Nephron (organoid): ENCODE results near the gene MLH3.

Experiments used
- H3K27ac Mint-ChIP-seq, 3 experiments: 2 replicates each; pipeline ENCODE4 v1.8.0; 2020; ENCODE audit warnings: mixed read lengths in 3 of 3, mild to moderate bottlenecking in 2 of 3, moderate library complexity in 1 of 3
- H3K27me3 Mint-ChIP-seq: 2 replicates; pipeline ENCODE4 v1.8.0; 2021; ENCODE audit warnings: low read depth, mild to moderate bottlenecking, moderate library complexity, mixed read lengths
- H3K36me3 Mint-ChIP-seq: 2 replicates; pipeline ENCODE4 v1.8.0; 2020; ENCODE audit warnings: low read depth, mixed read lengths
- H3K4me1 Mint-ChIP-seq: 2 replicates; pipeline ENCODE4 v1.8.0; 2020; ENCODE audit warnings: mixed read lengths
- H3K4me3 Mint-ChIP-seq, 3 experiments: 2 replicates each; pipeline ENCODE4 v1.8.0; 2020; ENCODE audit warnings: mild to moderate bottlenecking in 3 of 3, mixed read lengths in 3 of 3, moderate library complexity in 2 of 3
- H3K9me3 Mint-ChIP-seq: 2 replicates; pipeline ENCODE4 v1.8.0; 2020; ENCODE audit warnings: mixed read lengths
- TF ChIP-seq, protein P1 (sequence below), 3 experiments: fragments of 200-600 bp; sonication (generic); IDR thresholded peaks; one replicate each; pipeline ENCODE4 v1.5.0; 2021; ENCODE audit warnings: antibody characterized with exemption in 3 of 3; ENCODE audit not compliant: unreplicated experiment in 3 of 3

Gene MLH3

DNA sequence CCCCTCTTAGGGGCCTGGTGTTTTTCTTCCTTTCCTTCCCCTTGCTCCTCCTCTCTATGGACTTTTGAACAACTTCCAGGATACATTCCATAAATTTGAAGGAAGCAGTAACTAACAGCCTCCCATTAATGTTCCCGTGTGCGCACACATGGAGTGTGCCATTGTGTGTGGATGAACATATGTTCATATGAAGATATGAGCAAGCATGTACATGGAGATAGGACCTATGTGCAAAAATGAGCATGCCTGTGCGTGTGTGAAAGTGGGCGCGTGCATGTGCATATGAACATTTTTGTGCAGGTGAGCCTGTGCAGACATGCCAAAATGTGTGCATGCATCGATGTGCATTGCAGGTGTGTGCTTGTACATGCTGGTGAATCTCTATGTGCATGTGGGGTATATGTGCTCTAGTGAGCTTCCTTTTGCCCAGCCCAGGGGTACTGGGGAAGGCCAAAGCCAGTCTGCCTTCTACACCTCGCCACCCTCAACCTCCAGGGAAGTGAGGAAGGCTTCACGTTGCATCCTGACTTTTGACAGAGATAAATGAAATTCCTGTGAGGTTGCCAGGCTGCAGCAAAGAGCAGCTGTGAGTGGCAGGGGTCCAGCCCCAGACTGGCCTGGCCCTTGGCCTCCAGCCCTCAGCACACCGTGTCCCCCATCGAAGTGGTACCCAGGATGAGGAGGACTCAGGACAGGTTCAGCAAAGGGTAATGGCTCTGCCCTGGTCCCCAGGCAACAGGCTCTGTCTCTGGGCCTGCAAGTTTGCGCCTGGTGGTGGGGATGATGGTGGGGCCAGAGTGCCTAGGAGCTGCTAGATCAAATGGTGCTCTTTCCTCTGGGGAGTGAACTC is 74.8 kb downstream of the MLH3 start:
- Mint-ChIP-seq H3K27me3 (peaks cover 8% of the 10 kb centered on the region), H3K36me3 (no peaks in the 10 kb centered on the region), H3K4me3 (no peak overlapping the region), H3K9me3 (no peaks in the 10 kb centered on the region), H3K4me1 (peaks cover 71% of the 10 kb centered on the region), H3K27ac (peak overlapping the region in 2 of 3 experiments; percentile 63 to 77)
- TF ChIP-seq, protein P1, sequence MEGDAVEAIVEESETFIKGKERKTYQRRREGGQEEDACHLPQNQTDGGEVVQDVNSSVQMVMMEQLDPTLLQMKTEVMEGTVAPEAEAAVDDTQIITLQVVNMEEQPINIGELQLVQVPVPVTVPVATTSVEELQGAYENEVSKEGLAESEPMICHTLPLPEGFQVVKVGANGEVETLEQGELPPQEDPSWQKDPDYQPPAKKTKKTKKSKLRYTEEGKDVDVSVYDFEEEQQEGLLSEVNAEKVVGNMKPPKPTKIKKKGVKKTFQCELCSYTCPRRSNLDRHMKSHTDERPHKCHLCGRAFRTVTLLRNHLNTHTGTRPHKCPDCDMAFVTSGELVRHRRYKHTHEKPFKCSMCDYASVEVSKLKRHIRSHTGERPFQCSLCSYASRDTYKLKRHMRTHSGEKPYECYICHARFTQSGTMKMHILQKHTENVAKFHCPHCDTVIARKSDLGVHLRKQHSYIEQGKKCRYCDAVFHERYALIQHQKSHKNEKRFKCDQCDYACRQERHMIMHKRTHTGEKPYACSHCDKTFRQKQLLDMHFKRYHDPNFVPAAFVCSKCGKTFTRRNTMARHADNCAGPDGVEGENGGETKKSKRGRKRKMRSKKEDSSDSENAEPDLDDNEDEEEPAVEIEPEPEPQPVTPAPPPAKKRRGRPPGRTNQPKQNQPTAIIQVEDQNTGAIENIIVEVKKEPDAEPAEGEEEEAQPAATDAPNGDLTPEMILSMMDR (IDR thresholded peaks at IDR 0.05; ENCODE audit: unreplicated experiment in 3 of 3), result no peak

DNA sequence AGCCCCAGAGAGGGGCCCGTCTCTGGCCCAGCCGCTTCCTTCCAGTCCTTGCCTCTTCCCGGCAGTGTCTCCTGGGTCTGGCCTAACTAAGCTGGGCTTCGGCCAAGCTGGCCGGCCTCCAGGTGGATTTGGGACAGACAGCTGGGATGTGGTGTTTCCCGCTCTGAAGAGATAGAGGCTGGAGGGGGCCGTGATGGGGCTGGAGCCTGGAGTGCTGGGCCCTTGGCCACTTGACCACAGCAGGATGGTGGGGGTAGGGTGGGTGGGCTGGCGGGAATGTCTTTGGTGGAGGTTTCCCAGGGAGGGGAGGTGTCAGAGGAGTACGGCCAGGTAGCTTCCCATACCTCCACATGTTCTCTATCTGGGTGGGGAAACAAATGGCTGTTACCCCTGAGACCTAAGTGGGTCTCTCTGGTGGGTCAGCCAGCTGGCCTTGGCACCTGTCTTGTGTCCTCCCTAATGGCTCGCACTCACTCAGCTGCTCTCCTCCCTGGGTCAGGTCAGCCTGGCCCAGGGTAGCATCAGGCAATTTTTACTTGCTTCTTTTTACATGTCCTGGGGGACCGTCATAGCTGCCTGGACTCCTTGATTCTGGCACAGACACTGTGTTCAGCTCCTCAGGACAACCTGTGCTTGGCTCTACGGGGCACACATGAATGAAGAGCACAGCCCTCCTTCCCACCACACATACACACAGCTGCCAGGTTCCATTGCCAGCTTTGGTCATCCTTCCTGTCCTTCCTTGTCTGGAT is 76.0 kb downstream of the MLH3 start:
- Mint-ChIP-seq H3K4me3 (peak overlapping the region in 1 of 3 experiments; percentile 34), H3K27me3 (peaks cover 4% of the 10 kb centered on the region), H3K36me3 (no peaks in the 10 kb centered on the region), H3K4me1 (peaks cover 58% of the 10 kb centered on the region), H3K9me3 (no peaks in the 10 kb centered on the region), H3K27ac (peak overlapping the region in 2 of 3 experiments; percentile 77 to 84)
- TF ChIP-seq, protein P1 (IDR thresholded peaks at IDR 0.05; ENCODE audit: unreplicated experiment in 3 of 3), result no peak

DNA sequence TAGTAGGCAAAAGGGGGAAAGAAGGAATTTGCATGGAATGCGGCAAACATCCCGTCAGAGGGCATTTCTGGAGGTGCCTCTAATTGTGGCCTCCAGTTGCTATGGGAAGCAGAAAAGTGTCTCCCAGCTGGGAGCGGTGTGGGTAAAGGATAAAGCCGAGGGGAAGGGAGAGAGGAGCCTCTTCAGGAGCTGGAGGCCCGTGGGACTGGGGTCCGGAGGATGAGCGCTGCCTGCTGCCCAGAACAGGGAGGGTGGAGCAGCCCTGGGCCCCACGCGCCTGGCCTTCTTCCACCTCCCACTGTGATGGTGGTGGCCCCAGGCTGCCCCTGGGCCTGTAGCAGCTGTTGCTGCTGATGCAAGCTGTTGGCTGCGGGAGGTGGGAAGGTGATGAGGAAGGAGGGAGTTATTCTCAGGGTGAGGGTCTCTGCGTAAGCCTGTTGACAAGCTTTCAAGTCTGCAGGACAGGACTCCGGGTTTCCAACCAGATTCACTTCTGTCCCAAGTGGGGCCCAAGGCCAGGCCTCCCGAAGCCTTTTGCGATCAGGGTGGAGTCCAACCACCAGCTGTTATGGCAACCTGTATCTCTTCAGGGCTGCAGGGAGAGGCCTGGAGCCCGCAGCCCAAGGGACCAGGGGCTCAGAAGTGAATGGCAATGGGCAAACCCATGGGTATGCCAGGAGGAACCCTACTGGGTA is 76.8 kb downstream of the MLH3 start:
- TF ChIP-seq, protein P1 (IDR thresholded peaks at IDR 0.05; ENCODE audit: unreplicated experiment in 3 of 3), result no peak
- H3K9me3 Mint-ChIP-seq, result no peaks in the 10 kb centered on the region
- H3K4me1 Mint-ChIP-seq, result peaks cover 51% of the 10 kb centered on the region
- H3K27ac Mint-ChIP-seq, result peak overlapping the region; percentile 15 to 77 (median 77)
- no peaks in the 10 kb centered on the region for H3K36me3 Mint-ChIP-seq
- H3K27me3 Mint-ChIP-seq, result peaks cover 4% of the 10 kb centered on the region
- H3K4me3 Mint-ChIP-seq, result no peak overlapping the region

DNA sequence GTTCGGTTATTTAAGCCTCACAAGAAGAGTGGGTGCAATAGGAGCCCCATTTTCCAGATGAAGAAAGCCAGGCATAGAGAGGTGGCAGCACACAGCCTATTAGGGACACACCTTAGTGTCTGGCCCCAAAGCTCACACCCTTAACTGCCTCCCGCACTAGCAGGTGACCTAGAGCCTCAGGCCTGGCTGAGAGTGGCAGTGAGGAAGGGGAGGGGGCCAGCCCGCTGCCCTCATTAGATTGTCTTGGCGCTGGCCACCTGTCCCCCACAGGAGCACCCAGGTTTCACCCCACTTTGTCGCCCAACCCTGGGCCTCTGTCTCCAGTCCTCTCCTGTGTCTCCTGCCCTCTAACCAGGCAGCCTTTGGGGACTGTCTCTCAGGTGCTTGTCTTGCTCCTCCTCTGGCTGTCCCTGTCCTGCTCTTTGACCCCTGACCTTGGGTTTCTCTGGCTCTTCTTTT is 77.3 kb downstream of the MLH3 start:
- peak overlapping the region; percentile 15 to 77 (median 77) for H3K27ac Mint-ChIP-seq
- TF ChIP-seq, protein P1 (IDR thresholded peaks at IDR 0.05; ENCODE audit: unreplicated experiment in 3 of 3), result no peak
- no peaks in the 10 kb centered on the region for H3K9me3 Mint-ChIP-seq
- no peak overlapping the region for H3K4me3 Mint-ChIP-seq
- peaks cover 2% of the 10 kb centered on the region for H3K27me3 Mint-ChIP-seq
- peaks cover 45% of the 10 kb centered on the region for H3K4me1 Mint-ChIP-seq
- no peaks in the 10 kb centered on the region for H3K36me3 Mint-ChIP-seq

DNA sequence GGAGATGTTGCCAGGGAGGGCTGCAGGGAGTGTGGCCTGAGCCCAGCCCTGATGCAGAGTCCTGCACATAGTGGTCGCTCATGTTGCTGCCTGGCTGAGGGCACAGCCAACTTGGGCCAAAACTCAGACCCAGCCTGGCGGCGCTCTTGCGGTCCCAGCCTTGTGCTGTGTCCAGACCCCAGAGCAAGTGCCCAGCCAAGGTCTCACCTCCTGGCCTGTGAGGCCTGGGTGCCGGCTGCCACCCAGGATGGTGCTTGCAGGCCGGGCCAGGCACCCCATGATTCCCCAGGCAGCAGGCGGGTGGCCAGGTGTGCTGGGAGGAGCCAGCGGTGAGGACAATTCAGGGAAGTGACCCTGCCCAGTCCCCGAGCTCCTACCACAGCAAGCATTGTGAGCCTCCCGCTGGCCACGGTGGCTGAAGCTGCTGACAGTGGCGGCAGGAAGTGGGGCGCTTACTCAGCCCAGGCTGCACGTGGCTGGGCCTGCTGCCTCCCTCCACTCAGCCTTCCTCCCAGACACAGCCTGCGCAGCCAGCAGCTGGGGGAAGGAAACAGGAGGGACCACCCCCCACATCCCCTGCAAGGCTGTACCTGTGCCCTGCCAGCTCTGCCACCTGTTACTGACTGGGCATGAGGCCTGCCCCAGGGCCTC is 78.1 kb downstream of the MLH3 start:
- Mint-ChIP-seq H3K27ac (no peak overlapping the region), H3K9me3 (no peaks in the 10 kb centered on the region), H3K36me3 (no peaks in the 10 kb centered on the region), H3K27me3 (no peaks in the 10 kb centered on the region), H3K4me3 (no peak overlapping the region), H3K4me1 (peaks cover 38% of the 10 kb centered on the region)
- TF ChIP-seq, protein P1 (IDR thresholded peaks at IDR 0.05; ENCODE audit: unreplicated experiment in 3 of 3), result no peak
